GM21717 (cell line): ENCODE data around the gene TAP2.
A peak's percentile ranks its signal among the peaks of the same experiment; 100 is the strongest.

ENCODE experiments used
- ATAC-seq: cut with Tn5 transposase; IDR thresholded peaks from one replicate; pipeline ENCODE4 v1.9.1; 2021; ENCODE audit warnings: mild to moderate bottlenecking, moderate library complexity; ENCODE audit not compliant: unreplicated experiment

TAP2 gene

DNA sequence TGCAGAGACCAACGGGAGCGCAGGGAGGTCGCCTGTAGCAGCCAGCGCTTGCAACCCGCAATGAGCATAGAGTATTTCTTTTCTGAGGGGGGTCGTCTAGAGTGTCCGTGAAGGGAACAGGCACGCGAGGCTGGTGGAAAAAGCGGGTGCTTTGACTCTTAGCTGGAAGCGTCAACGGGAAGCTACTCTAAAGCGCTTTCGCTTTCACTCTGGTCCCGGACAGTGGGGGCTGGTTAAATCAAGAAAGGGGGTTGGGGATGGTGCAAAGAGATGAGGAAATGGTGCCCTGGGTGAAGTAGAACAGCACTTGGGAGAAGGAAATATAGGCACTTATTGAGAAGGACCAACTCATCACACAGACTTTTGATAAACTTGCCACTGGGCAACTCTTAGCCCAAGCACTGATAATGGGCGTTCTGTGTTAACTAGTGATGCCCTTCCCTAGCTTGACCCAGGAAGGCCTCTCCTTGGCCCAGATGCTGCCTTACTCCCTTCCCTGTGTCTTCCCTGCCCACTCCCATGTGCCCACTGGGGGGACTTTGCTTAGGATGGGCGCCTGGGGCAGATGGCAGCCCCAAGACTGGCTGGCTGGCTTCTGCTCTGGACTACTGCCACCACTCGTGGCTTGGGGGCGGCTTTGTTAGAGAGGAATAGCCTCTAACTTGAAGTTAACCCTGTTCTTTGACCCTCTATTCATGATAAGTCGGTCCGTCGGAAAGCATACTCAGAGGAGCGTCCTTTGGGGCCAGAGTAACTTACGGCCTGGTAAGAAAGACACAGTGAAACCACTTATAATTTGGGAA lies 16.0 kb upstream of the TAP2 start:
- peak; percentile 10 for ATAC-seq

- ATAC-seq, result peak; percentile 67
These were observed 15.2 kb upstream of the TAP2 start, which contains the start of the genes PSMB9 and TAP1 for GRCh38 chr6:32853541-32854375. Gene PSMB9 (plus strand): TSS chr6:32854192. CDS start chr6:32854230, 38 bp downstream. Gene TAP1 (minus strand): TSS chr6:32853704. CDS start chr6:32853636, 68 bp downstream.

DNA sequence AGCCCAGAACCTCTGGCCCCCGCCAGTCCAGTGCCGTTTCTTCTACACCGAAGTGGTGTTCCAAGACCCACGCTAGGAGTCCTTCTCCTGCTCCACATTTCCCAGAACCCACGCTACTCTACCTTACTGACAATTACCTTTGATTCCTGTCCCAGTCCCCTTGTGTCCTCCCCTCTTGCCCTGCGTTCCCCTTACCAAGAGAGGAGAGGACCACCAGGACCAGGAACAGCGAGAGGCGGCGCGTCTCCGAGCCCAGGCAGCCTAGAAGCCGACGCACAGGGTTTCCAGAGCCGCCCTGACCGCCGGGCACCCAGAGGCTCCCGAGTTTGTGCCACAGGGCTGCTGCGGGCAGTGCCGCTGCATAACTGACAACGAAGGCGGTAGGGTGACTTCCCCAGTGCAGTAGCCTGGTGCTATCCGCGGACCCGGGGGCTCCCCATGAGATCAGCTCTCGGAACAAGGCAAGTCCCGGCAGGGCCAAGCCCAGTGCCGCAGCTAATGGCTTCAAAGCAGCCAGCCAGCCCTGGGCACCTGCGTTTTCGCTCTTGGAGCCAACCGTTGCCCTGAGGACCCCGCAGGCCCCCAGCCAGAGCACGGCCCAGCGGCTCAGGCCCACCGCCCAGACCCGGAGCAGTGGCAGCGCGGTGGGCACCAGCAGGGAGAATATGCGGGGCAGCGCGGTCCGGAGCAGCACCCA lies 14.5 kb upstream of the TAP2 start:
- peak; percentile 23 for ATAC-seq

- ATAC-seq, result no peak
These were observed 13.7 kb upstream of the TAP2 start for GRCh38 chr6:32852018-32852843.

DNA sequence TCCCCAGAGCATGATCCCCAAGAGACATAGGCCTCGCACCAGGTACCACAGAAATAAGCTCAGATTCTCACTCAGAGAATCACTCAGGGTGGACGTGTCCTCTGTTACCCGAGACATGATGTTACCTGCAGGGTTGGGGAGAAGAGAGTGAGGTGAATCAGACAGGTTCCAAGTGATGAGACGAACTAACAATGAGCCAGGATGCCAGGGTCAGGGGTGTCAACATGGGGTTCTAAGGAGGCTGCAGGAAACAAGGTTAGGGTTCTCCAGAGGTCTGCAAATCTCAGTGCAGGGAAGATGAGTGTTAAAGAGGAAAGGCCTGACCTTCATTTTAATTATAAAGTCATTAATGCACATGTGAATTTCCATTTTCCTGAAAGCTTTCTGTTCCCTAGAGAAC lies 12.5 kb upstream of the TAP2 start:
- no peak for ATAC-seq

- no peak for ATAC-seq
These were observed 10.6 kb upstream of the TAP2 start for GRCh38 chr6:32849126-32849525.

DNA sequence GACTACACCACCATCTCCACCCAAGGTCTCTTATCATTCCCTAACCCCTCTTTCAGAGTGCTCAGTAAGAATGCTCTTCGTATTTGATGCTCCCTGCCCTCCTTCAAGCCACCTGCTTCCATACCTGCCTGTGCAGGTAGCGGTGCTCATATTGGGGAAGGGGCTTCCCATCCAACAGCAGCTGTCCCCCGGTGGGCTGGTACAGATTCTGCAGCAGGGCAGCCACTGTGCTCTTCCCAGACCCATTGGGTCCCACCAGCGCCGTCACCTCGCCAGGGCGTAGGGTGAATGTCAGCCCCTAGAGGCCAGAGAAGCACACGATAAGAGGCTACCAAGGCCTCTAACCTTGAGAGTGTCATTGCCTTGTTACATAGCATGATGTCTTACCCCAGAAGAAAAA lies 9.3 kb upstream of the TAP2 start:
- ATAC-seq, result no peak

- no peak for ATAC-seq
These were observed 8.5 kb upstream of the TAP2 start for GRCh38 chr6:32847004-32847403.

DNA sequence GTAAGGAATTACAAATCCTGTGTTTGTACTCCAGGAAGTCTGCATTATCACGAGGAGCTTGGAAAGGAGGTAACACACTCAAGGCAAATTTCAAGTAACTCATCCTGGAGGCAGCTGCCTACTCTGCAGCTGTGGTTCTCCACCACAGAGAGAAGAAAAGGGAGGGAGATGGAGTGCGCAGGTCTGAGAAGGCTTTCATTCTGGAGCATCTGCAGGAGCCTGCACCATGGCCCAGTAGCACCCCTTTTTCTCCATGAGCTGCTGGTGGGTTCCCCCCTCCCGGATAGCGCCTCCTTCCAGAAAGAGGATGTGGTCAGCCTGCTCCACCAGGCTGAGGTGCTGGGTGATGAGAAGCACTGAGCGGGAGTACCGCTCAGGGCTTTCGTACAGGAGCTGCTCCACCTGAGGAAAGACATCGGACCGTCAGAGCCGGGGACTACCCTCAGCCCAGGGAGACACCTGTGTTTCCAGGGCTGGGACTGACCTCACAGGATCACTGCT lies 6.9 kb upstream of the TAP2 start:
- no peak for ATAC-seq

- no peak for ATAC-seq
These were observed 6.4 kb upstream of the TAP2 start for GRCh38 chr6:32844839-32845383.

GRCh38 chr6:32843979-32844838 lies 5.7 kb upstream of the TAP2 start, which contains the start of gene PSMB8:
Gene PSMB8 (minus strand): TSS chr6:32844047. CDS start chr6:32843996, 51 bp downstream.
- ATAC-seq, result peak; percentile 43

- ATAC-seq, result no peak
These were observed 4.9 kb upstream of the TAP2 start for GRCh38 chr6:32843331-32843978.

DNA sequence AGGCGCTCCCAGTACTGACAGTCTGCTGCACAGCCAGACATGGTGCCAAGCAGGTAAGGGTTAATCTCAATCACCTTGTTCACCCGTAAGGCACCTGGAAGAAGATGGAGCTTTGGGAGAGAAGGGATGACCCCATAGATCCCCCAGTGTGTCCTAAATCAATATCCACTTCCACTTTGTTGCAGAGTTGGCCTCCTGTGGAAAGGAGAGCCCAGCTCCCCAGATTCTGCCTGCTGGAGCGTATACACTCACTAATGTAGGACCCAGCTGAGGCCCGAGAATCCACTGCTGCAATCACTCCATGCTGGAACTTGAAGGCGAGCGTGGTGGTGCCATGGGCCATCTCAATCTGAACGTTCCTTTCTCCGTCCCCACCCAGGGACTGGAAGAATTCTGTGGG lies 4.2 kb upstream of the TAP2 start:
- no peak for ATAC-seq

GRCh38 chr6:32842021-32842650 lies 3.6 kb upstream of the TAP2 start:
- ATAC-seq, result no peak

- ATAC-seq, result no peak
These were observed 2.2 kb upstream of the TAP2 start for GRCh38 chr6:32840604-32841246.

GRCh38 chr6:32839356-32839755 lies 817 bp upstream of the TAP2 start:
- ATAC-seq, result no peak

DNA sequence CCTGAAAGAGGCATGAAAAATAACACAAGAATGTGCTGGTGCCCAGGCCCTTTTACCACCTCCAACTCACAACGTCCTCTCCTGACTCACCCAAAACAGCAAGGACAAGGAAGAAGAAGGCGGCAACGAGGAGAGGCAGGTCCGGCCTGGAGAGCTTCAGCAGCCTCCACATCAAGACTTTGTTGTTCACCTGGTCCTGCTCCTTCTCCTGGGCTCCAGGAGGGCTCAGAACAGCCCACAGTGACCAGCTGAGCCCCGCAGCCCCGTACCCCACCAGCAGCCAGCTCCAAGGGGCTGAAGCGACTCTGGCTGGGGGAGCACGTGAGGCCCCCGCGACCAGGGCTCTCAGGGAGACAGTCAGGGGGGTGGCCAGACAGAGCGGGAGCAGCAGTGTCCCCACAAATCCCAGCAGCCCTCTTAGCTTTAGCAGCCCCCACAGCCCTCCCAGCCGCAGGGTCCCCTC lies 857 bp downstream of the TAP2 start:
- no peak for ATAC-seq
